PC-3 (cell line): ENCODE data around the gene PLA2G2E.

ENCODE experiments used
- CTCF ChIP-seq: fragments of 300-600 bp; sonication (generic); conservative IDR thresholded peaks from 2 replicates; pipeline ENCODE4 v1.5.1; 2017; ENCODE audit warnings: antibody characterized with exemption, low read depth, mild to moderate bottlenecking, low read length
- EZH2 ChIP-seq: fragments of 300-600 bp; sonication (generic); IDR thresholded peaks from one replicate; pipeline ENCODE4 v1.6.1; 2017; ENCODE audit warnings: antibody characterized with exemption, mild to moderate bottlenecking, low read length; ENCODE audit not compliant: unreplicated experiment
- EZH2phosphoT487 ChIP-seq: fragments of 300-600 bp; sonication (generic); IDR thresholded peaks from 2 replicates; pipeline ENCODE4 v1.6.1; 2018; ENCODE audit warnings: mild to moderate bottlenecking, antibody characterized with exemption, low read length, borderline replicate concordance

- TF ChIP-seq CTCF: no peak
- no peak for TF ChIP-seq EZH2
- TF ChIP-seq EZH2phosphoT487: no peak
Measured at GRCh38 chr1:19903621-19904020, 19.8 kb downstream of the PLA2G2E start.
